Neural cell (in vitro differentiated cells): Measurements from ENCODE around the gene LPAR3.

ENCODE experiments used
- EP300 ChIP-seq: fragments of 450-650 bp; conservative IDR thresholded peaks from 2 replicates; pipeline ENCODE4 v1.6.1; 2014; ENCODE audit warnings: antibody characterized with exemption, mild to moderate bottlenecking, moderate library complexity; ENCODE audit not compliant: poor library complexity, severe bottlenecking
- EZH2 ChIP-seq: fragments of 200-600, 300-800 bp; shearing (Covaris generic), sonication (generic); IDR thresholded peaks from 2 replicates; pipeline ENCODE4 v1.6.1; 2014; ENCODE audit warnings: antibody characterized with exemption, low read length, borderline replicate concordance, mild to moderate bottlenecking; ENCODE audit not compliant: insufficient read depth, poor library complexity, severe bottlenecking
- RAD21 ChIP-seq: fragments of 450-650 bp; conservative IDR thresholded peaks from 2 replicates; pipeline ENCODE4 v1.6.1; 2014; ENCODE audit warnings: antibody characterized with exemption, mild to moderate bottlenecking, moderate library complexity
- TAF1 ChIP-seq: IDR thresholded peaks from 2 replicates; pipeline ENCODE4 v1.6.1; 2012; ENCODE audit warnings: low read depth
- TF ChIP-seq, protein P1 (sequence below): fragments of 450-650 bp; IDR thresholded peaks from 2 replicates; pipeline ENCODE4 v1.5.1; 2014; ENCODE audit warnings: antibody characterized with exemption, mild to moderate bottlenecking, moderate library complexity; ENCODE audit not compliant: poor library complexity, severe bottlenecking
- TF ChIP-seq, protein P2 (sequence below): IDR thresholded peaks from 2 replicates; pipeline ENCODE4 v1.6.1; 2012; ENCODE audit warnings: borderline replicate concordance

DNA sequence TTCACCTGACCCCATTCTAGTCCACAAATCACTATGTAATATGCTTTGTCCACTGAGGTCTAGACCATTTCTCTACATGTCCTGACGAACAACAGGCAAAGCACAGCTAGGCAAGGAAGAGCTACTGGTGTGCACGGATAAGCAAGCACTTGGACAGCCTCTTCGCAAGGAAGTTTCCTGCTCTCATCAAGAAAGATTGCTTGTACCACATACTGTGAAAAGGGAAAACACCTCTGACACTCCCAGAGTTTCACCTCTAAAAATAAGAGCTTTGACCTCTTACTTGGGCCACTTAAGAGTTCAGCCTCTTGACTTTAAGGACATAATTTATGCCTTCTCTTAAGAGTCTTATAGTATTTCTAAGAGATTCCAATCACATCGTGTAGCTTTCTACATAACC is 36.0 kb upstream of the LPAR3 start:
- TF ChIP-seq TAF1 (no peak), EZH2 (no peak), EP300 (no peak), RAD21 (no peak)
- TF ChIP-seq, protein P1, sequence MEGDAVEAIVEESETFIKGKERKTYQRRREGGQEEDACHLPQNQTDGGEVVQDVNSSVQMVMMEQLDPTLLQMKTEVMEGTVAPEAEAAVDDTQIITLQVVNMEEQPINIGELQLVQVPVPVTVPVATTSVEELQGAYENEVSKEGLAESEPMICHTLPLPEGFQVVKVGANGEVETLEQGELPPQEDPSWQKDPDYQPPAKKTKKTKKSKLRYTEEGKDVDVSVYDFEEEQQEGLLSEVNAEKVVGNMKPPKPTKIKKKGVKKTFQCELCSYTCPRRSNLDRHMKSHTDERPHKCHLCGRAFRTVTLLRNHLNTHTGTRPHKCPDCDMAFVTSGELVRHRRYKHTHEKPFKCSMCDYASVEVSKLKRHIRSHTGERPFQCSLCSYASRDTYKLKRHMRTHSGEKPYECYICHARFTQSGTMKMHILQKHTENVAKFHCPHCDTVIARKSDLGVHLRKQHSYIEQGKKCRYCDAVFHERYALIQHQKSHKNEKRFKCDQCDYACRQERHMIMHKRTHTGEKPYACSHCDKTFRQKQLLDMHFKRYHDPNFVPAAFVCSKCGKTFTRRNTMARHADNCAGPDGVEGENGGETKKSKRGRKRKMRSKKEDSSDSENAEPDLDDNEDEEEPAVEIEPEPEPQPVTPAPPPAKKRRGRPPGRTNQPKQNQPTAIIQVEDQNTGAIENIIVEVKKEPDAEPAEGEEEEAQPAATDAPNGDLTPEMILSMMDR: no peak
- TF ChIP-seq, protein P2, sequence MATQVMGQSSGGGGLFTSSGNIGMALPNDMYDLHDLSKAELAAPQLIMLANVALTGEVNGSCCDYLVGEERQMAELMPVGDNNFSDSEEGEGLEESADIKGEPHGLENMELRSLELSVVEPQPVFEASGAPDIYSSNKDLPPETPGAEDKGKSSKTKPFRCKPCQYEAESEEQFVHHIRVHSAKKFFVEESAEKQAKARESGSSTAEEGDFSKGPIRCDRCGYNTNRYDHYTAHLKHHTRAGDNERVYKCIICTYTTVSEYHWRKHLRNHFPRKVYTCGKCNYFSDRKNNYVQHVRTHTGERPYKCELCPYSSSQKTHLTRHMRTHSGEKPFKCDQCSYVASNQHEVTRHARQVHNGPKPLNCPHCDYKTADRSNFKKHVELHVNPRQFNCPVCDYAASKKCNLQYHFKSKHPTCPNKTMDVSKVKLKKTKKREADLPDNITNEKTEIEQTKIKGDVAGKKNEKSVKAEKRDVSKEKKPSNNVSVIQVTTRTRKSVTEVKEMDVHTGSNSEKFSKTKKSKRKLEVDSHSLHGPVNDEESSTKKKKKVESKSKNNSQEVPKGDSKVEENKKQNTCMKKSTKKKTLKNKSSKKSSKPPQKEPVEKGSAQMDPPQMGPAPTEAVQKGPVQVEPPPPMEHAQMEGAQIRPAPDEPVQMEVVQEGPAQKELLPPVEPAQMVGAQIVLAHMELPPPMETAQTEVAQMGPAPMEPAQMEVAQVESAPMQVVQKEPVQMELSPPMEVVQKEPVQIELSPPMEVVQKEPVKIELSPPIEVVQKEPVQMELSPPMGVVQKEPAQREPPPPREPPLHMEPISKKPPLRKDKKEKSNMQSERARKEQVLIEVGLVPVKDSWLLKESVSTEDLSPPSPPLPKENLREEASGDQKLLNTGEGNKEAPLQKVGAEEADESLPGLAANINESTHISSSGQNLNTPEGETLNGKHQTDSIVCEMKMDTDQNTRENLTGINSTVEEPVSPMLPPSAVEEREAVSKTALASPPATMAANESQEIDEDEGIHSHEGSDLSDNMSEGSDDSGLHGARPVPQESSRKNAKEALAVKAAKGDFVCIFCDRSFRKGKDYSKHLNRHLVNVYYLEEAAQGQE: no peak
